AG09319 (cell line): ENCODE data around the gene UBE4A.

Experiments
- DNase-seq: peaks from one replicate; pipeline ENCODE4 v3.0.0-alpha.2; 2010; ENCODE audit warnings: low read depth; ENCODE audit errors: extremely low read depth
- TF ChIP-seq, protein P1 (sequence below): IDR thresholded peaks from 2 replicates; pipeline ENCODE4 v1.5.1; 2011; ENCODE audit warnings: low read depth, mild to moderate bottlenecking, inconsistent platforms, low read length, moderate library complexity

The UBE4A gene

DNA sequence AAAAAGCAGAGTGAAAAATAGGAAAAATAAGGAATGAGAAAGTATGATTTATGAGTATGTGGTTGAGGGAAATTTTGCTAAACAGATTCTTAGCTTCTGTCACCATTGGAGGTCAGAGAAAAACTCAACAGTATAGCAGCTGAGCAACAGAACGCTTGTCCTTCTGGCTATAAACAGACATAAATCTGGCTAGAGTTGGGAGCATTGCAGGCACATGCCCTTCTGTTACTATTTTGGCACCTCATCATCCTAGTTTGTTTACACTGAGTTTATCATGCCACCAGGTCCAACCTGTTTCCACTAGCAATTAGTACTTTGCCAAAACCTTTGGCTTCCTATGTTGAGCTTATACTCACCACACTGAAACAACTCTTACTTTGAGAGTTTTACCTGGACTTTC is 6.9 kb downstream of the UBE4A start:
- TF ChIP-seq, protein P1, sequence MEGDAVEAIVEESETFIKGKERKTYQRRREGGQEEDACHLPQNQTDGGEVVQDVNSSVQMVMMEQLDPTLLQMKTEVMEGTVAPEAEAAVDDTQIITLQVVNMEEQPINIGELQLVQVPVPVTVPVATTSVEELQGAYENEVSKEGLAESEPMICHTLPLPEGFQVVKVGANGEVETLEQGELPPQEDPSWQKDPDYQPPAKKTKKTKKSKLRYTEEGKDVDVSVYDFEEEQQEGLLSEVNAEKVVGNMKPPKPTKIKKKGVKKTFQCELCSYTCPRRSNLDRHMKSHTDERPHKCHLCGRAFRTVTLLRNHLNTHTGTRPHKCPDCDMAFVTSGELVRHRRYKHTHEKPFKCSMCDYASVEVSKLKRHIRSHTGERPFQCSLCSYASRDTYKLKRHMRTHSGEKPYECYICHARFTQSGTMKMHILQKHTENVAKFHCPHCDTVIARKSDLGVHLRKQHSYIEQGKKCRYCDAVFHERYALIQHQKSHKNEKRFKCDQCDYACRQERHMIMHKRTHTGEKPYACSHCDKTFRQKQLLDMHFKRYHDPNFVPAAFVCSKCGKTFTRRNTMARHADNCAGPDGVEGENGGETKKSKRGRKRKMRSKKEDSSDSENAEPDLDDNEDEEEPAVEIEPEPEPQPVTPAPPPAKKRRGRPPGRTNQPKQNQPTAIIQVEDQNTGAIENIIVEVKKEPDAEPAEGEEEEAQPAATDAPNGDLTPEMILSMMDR = no peak
- no peak for DNase-seq

DNA sequence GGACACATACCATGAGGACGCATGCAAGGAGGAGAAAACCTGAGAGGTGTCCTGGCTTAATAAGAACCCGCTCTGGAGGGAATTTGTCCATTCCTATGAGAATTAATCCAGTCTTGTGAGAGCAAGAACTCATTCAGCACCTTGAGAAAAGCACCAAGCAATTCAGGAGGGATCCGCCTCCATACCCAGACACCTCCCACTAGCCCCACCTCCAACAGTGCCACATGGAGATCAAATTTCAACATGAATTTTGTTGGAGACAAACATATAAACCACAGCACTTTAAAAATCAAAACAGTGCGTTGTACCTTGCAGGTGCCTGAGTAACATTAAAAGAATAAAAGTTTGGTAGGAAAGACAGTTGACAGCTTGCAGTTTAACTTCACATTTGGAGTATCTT is 11.4 kb downstream of the UBE4A start:
- no peak for DNase-seq
- TF ChIP-seq, protein P1 = no peak

DNA sequence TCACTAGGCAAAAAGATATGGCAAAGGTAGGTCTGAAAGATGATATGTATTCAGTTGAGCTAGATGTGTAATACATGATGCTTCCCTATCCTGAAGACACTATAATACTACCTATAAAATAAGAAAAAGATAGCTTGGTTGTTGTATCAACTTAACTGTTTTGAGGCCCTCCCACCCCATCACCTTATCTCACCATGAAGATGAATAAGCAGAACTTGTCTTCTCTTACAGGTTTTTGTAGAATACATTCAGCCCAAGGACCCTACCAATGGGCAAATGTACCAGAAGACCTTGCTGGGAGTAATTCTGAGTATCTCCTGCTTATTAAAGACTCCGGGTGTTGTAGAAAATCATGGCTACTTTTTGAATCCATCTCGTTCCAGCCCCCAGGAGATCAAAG is 13.9 kb downstream of the UBE4A start:
- TF ChIP-seq, protein P1 = no peak
- DNase-seq = no peak

DNA sequence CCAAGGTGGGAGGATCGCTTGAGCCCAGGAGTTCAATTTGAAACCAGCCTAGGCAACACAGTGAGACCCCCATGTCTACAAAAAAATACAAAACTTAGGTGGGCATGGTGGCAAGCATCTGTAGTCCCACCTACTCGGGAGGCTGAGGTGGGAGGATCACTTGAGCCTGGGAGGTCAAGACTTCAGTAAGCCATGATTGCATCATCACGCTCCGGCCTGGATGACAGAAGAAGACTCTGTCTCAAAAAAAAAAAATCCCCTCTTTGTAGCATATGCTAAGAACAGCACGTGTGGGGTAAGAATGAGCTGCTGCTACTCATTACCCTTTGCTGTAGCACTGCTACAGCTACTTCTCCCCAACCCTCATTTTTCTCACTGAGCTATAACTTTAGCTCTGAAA is 14.5 kb downstream of the UBE4A start:
- DNase-seq = no peak
- TF ChIP-seq, protein P1 = no peak

DNA sequence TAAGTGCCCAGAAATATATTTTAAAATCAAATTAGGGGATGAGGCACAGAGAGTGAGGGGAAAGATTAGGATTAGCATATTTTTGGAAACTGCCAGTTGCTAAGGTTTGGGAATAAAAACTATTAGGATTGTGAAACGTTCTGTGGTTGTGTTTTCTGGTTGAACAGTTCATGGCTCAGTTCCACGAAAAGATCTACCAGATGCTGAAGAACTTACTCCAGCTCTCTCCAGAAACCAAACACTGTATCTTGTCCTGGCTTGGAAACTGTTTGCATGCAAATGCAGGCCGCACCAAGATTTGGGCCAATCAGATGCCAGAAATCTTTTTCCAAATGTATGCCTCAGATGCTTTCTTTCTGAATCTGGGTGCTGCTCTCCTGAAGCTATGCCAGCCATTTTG is 15.3 kb downstream of the UBE4A start:
- TF ChIP-seq, protein P1 = no peak
- peak; percentile 75 for DNase-seq

DNA sequence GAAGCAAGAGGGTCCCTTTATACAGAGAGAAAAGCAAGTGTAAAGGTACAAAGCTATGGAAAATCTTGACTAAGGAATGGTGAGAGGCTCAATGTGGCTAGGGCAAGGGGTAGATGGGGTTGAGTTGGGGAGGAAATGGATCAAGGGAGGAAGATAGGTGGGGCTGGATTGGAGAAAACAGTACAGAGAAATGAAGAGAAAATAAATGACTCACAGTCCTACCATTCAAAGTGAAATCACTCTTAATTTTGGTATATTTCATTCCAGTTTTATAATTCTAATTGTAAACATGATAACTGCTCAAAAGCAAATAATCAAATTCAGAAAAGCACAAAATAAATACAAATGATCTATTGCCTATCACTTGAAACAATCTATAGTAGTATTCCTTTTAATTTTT is 16.6 kb downstream of the UBE4A start:
- no peak for DNase-seq
- TF ChIP-seq, protein P1 = no peak

DNA sequence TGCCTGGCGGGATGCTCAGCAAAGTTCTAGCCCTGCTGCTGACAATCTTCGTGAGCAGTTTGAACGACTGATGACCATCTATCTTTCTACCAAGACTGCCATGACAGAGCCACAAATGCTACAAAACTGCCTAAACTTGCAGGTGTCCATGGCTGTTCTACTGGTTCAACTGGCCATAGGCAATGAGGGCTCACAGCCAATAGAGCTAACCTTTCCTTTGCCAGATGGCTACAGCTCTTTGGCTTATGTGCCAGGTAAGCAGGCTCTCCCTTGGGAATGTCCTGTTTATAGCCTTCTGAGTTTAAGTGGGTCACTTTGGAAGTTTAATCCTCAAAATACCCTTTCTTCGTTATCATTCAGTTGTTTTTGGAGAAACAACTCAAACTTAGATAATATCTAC is 20.1 kb downstream of the UBE4A start:
- no peak for DNase-seq

More for the DNA sequence above, 20.1 kb downstream of the UBE4A start:
- TF ChIP-seq, protein P1 = no peak
